C4-2B (cell line): Measurements from ENCODE around the gene DIAPH2.

Experiments
- ZFX ChIP-seq: fragments of 450-650 bp; IDR thresholded peaks from 2 replicates; pipeline ENCODE4 v1.6.1; 2017
- TF ChIP-seq, protein P1 (sequence below): fragments of 450-650 bp; conservative IDR thresholded peaks from 2 replicates; pipeline ENCODE4 v1.5.1; 2017; ENCODE audit warnings: mild to moderate bottlenecking

DNA sequence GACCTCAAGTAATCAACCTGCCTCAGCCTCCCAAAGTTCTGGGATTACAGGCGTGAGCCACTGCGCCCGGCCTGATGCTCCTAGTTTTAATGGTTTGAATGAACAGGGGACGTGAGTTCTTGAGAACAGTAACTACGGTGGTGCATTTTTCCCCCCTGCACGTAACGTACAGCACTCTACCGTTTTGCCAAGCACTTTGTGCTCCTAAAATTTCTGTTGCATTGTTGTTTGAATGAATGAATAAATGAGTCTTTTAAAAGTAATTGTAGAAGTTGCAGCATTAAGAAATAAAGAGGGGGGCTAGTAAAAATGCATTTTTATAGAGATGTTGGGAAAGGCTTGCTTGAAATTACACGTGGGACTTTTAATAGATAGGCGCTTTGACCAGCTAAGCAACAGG lies 199.0 kb downstream of the DIAPH2 start, which contains the start of gene RPA4:
- TF ChIP-seq, protein P1, sequence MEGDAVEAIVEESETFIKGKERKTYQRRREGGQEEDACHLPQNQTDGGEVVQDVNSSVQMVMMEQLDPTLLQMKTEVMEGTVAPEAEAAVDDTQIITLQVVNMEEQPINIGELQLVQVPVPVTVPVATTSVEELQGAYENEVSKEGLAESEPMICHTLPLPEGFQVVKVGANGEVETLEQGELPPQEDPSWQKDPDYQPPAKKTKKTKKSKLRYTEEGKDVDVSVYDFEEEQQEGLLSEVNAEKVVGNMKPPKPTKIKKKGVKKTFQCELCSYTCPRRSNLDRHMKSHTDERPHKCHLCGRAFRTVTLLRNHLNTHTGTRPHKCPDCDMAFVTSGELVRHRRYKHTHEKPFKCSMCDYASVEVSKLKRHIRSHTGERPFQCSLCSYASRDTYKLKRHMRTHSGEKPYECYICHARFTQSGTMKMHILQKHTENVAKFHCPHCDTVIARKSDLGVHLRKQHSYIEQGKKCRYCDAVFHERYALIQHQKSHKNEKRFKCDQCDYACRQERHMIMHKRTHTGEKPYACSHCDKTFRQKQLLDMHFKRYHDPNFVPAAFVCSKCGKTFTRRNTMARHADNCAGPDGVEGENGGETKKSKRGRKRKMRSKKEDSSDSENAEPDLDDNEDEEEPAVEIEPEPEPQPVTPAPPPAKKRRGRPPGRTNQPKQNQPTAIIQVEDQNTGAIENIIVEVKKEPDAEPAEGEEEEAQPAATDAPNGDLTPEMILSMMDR: no peak
- TF ChIP-seq ZFX: no peak
